Neuronal stem cell (in vitro differentiated cells): ENCODE data around the gene TSPOAP1.

Source experiments
- DNase-seq: peaks from one replicate; pipeline ENCODE4 v3.0.0-alpha.2; 2013; ENCODE audit warnings: low spot score
- H2AFZ ChIP-seq: one replicate; pipeline ENCODE4 v1.6.1; 2013; ENCODE audit warnings: mild to moderate bottlenecking, low read length, inconsistent platforms
- H2AK5ac ChIP-seq: 2 replicates; pipeline ENCODE4 v1.6.1; 2013; ENCODE audit warnings: low read depth, mild to moderate bottlenecking, inconsistent platforms, low read length, moderate library complexity, mixed read lengths
- H2BK120ac ChIP-seq: 2 replicates; pipeline ENCODE4 v1.6.1; 2013; ENCODE audit warnings: low read depth, mild to moderate bottlenecking, inconsistent platforms, low read length, moderate library complexity, mixed read lengths
- H2BK12ac ChIP-seq: one replicate; pipeline ENCODE4 v1.6.1; 2013; ENCODE audit warnings: low read length, inconsistent platforms
- H2BK15ac ChIP-seq: 2 replicates; pipeline ENCODE4 v1.6.1; 2013; ENCODE audit warnings: mild to moderate bottlenecking, low read length, inconsistent platforms, mixed read lengths
- H2BK5ac ChIP-seq: one replicate; pipeline ENCODE4 v1.6.1; 2013; ENCODE audit warnings: inconsistent platforms, mild to moderate bottlenecking, low read length, moderate library complexity
- H3K14ac ChIP-seq: one replicate; pipeline ENCODE4 v1.6.1; 2013; ENCODE audit warnings: low read length, inconsistent platforms
- H3K18ac ChIP-seq: 2 replicates; pipeline ENCODE4 v1.6.1; 2013; ENCODE audit warnings: low read length, inconsistent platforms
- H3K23ac ChIP-seq: 2 replicates; pipeline ENCODE4 v1.6.1; 2013; ENCODE audit warnings: low read depth, mild to moderate bottlenecking, mixed read lengths, low read length, inconsistent platforms; ENCODE audit not compliant: poor library complexity
- H3K27ac ChIP-seq: replicated peaks from 3 replicates; pipeline ENCODE4 v1.5.1; 2013; ENCODE audit warnings: low read length, inconsistent platforms
- H3K27me3 ChIP-seq, 3 experiments: 2 replicates each; pipeline ENCODE4 v1.6.1; 2013; ENCODE audit warnings: low read length in 3 of 3, mild to moderate bottlenecking in 2 of 3, inconsistent platforms in 1 of 3, low read depth in 1 of 3, mixed read lengths in 1 of 3, moderate library complexity in 1 of 3; ENCODE audit not compliant: control insufficient read depth in 3 of 3, insufficient read depth in 3 of 3
- H3K36me3 ChIP-seq, 2 donors: replicated peaks in 1 of 2; 2 replicates each; pipeline ENCODE4 v1.6.1; 2013; ENCODE audit warnings: low read length in 2 of 2; ENCODE audit not compliant: control insufficient read depth in 2 of 2, insufficient read depth in 2 of 2
- H3K4ac ChIP-seq: 2 replicates; pipeline ENCODE4 v1.6.1; 2013; ENCODE audit warnings: inconsistent platforms, mild to moderate bottlenecking, low read length, moderate library complexity
- H3K4me1 ChIP-seq, 2 donors: 1 replicate in 1 of 2; 2 replicates in 1 of 2; pipeline ENCODE4 v1.6.1; 2013; ENCODE audit warnings: low read length in 2 of 2, low read depth in 1 of 2; ENCODE audit not compliant: control insufficient read depth in 2 of 2, insufficient read depth in 1 of 2
- H3K4me2 ChIP-seq: one replicate; pipeline ENCODE4 v1.6.1; 2013; ENCODE audit warnings: mild to moderate bottlenecking, low read length, inconsistent platforms; ENCODE audit not compliant: insufficient read depth, poor library complexity, severe bottlenecking
- H3K4me3 ChIP-seq, 2 donors: 2 replicates each; pipeline ENCODE4 v1.5.1; 2013; ENCODE audit warnings: low read length in 2 of 2, mild to moderate bottlenecking in 2 of 2, inconsistent platforms in 1 of 2, moderate library complexity in 1 of 2
- H3K79me1 ChIP-seq: one replicate; pipeline ENCODE4 v1.6.1; 2013; ENCODE audit warnings: low read depth, mild to moderate bottlenecking, inconsistent platforms, low read length, moderate library complexity
- H3K9ac ChIP-seq: one replicate; pipeline ENCODE4 v1.6.1; 2013; ENCODE audit warnings: mild to moderate bottlenecking, low read depth, low read length, inconsistent platforms; ENCODE audit not compliant: poor library complexity
- H3K9me3 ChIP-seq, 2 donors: replicated peaks in 1 of 2; 2 replicates each; pipeline versions ENCODE3 to v1.6.1; 2013; ENCODE audit warnings: low read length in 2 of 2, mild to moderate bottlenecking in 2 of 2, inconsistent platforms in 1 of 2, low read depth in 1 of 2, mixed read lengths in 1 of 2, moderate library complexity in 1 of 2; ENCODE audit not compliant: control insufficient read depth in 2 of 2, insufficient read depth in 1 of 2
- H4K8ac ChIP-seq: one replicate; pipeline ENCODE4 v1.6.1; 2013; ENCODE audit warnings: low read depth, mild to moderate bottlenecking, inconsistent platforms, low read length, moderate library complexity
- H4K91ac ChIP-seq: one replicate; pipeline ENCODE4 v1.6.1; 2013; ENCODE audit warnings: low read length, low read depth, mild to moderate bottlenecking, inconsistent platforms; ENCODE audit not compliant: poor library complexity
- WGBS, 2 donors: extraction: QIAGEN DNeasy Blood & Tissue Kit; methylation state at CpG; one replicate each; pipeline ENCODE4 v1.1.7; 2013; ENCODE audit warnings: missing lambda C conversion rate in 2 of 2, mixed read lengths in 1 of 2; ENCODE audit not compliant: insufficient read length in 2 of 2, insufficient replicate concordance in 1 of 2; ENCODE audit errors: extremely low coverage in 2 of 2; 5-methylcytosine and 5-hydroxymethylcytosine counted together

The TSPOAP1 gene

GRCh38 chr17:58289869-58290268 is 38.7 kb downstream of the TSPOAP1 start:
- Histone ChIP-seq H4K91ac (no peak overlapping the region), H2AFZ (no peak overlapping the region), H2BK120ac (no peak overlapping the region), H3K9me3 (no peaks in the 10 kb centered on the region), H2BK15ac (no peak overlapping the region), H3K4me2 (no peak overlapping the region), H3K23ac (no peak overlapping the region), H3K36me3 (no peaks in the 10 kb centered on the region), H3K9ac (no peak overlapping the region), H2BK5ac (no peak overlapping the region), H3K18ac (no peak overlapping the region), H3K4me3 (no peak overlapping the region), H2BK12ac (no peak overlapping the region), H3K79me1 (no peaks in the 10 kb centered on the region), H3K4me1 (no peaks in the 10 kb centered on the region), H2AK5ac (no peak overlapping the region), H4K8ac (no peak overlapping the region), H3K4ac (no peak overlapping the region), H3K27me3 (peaks cover 0 to 26% (median 0%) of the 10 kb centered on the region in 3 experiments), H3K14ac (no peak overlapping the region), H3K27ac (no peak overlapping the region)
- DNase-seq = no peak
- WGBS, 2 donors = no CpG with 5 or more reads among the region's 2 CpGs

- Histone ChIP-seq H3K18ac (no peak overlapping the region), H2BK15ac (no peak overlapping the region), H2BK5ac (no peak overlapping the region), H2BK12ac (no peak overlapping the region), H3K4ac (no peak overlapping the region), H3K9me3 (no peaks in the 10 kb centered on the region), H4K91ac (no peak overlapping the region), H3K4me2 (no peak overlapping the region), H2AK5ac (no peak overlapping the region), H3K79me1 (peaks cover 2% of the 10 kb centered on the region), H3K4me1 (no peaks in the 10 kb centered on the region), H3K27ac (no peak overlapping the region), H2AFZ (no peak overlapping the region), H2BK120ac (no peak overlapping the region), H3K9ac (no peak overlapping the region), H3K23ac (no peak overlapping the region), H4K8ac (no peak overlapping the region), H3K27me3 (peaks cover 0 to 18% (median 0%) of the 10 kb centered on the region in 3 experiments), H3K4me3 (no peak overlapping the region), H3K36me3 (no peaks in the 10 kb centered on the region), H3K14ac (no peak overlapping the region)
- DNase-seq = no peak
- no CpG with 5 or more reads among the region's 3 CpGs for WGBS, 2 donors
These were observed 43.2 kb downstream of the TSPOAP1 start for GRCh38 chr17:58285422-58285810.

- H2BK12ac ChIP-seq = no peak overlapping the region
- no peak overlapping the region for H3K4me2 ChIP-seq
- no peak overlapping the region for H3K23ac ChIP-seq
- no peaks in the 10 kb centered on the region for H3K4me1 ChIP-seq
- WGBS, 2 donors = no CpG with 5 or more reads among the region's 6 CpGs
- no peak overlapping the region for H2BK120ac ChIP-seq
- no peak overlapping the region for H3K27ac ChIP-seq
- H2BK5ac ChIP-seq = no peak overlapping the region
- peak overlapping the region; percentile 31 for H3K18ac ChIP-seq
- DNase-seq = no peak
- H3K4me3 ChIP-seq = no peak overlapping the region
- H3K9ac ChIP-seq = no peak overlapping the region
- H3K79me1 ChIP-seq = peaks cover 2% of the 10 kb centered on the region
- H2AK5ac ChIP-seq = no peak overlapping the region
- no peaks in the 10 kb centered on the region for H3K36me3 ChIP-seq
- H2AFZ ChIP-seq = no peak overlapping the region
- H3K27me3 ChIP-seq = peaks cover 0 to 22% (median 0%) of the 10 kb centered on the region in 3 experiments
- H3K14ac ChIP-seq = no peak overlapping the region
- H4K8ac ChIP-seq = peak overlapping the region; percentile 76
- H3K9me3 ChIP-seq = no peaks in the 10 kb centered on the region
- H2BK15ac ChIP-seq = no peak overlapping the region
- no peak overlapping the region for H4K91ac ChIP-seq
- no peak overlapping the region for H3K4ac ChIP-seq
These were observed 43.8 kb downstream of the TSPOAP1 start for GRCh38 chr17:58284613-58285421.

- DNase-seq = no peak
- no peak overlapping the region for H3K4me2 ChIP-seq
- no peak overlapping the region for H2BK120ac ChIP-seq
- no peak overlapping the region for H4K8ac ChIP-seq
- no peak overlapping the region for H3K27ac ChIP-seq
- H2AK5ac ChIP-seq = no peak overlapping the region
- H3K14ac ChIP-seq = no peak overlapping the region
- no peak overlapping the region for H3K18ac ChIP-seq
- no peak overlapping the region for H2BK15ac ChIP-seq
- H3K9ac ChIP-seq = no peak overlapping the region
- no peak overlapping the region for H2BK5ac ChIP-seq
- no peak overlapping the region for H2BK12ac ChIP-seq
- no peak overlapping the region for H2AFZ ChIP-seq
- peaks cover 0 to 29% (median 5%) of the 10 kb centered on the region in 3 experiments for H3K27me3 ChIP-seq
- H3K79me1 ChIP-seq = peaks cover 2% of the 10 kb centered on the region
- H3K23ac ChIP-seq = no peak overlapping the region
- no peak overlapping the region for H4K91ac ChIP-seq
- no CpG with 5 or more reads among the region's 12 CpGs for WGBS, 2 donors
- H3K36me3 ChIP-seq = no peaks in the 10 kb centered on the region
- H3K4me3 ChIP-seq = no peak overlapping the region
- no peak overlapping the region for H3K4ac ChIP-seq
- no peaks in the 10 kb centered on the region for H3K9me3 ChIP-seq
- H3K4me1 ChIP-seq = peaks cover 0 to 2% of the 10 kb centered on the region in 2 donors
These were observed 44.7 kb downstream of the TSPOAP1 start for GRCh38 chr17:58283674-58284612.
